Right renal pelvis (tissue), 4 donors: ENCODE data around the gene GHDC. TPM values are rescaled to one million over a fixed set of nuclear protein-coding genes. Genes with fewer than 3 reads are reported as not detected.
"Not testable (repeated sequence)": the region's sequence is repeated elsewhere in the genome, so short reads cannot be mapped to it uniquely, and the experiment has no call there.

Source experiments
- DNase-seq, 4 donors: peaks; one replicate each; pipeline ENCODE4 v3.0.0-alpha.2; 2013; ENCODE audit warnings: low read depth in 4 of 4, low spot score in 3 of 4, missing footprints in 1 of 4
- polyA plus RNA-seq, 4 donors: library from polyadenylated mRNA; unstranded; fragments of 120-200 nt; gene quantifications; one replicate each; pipeline ENCODE4 v1.2.1, GENCODE V29; 2013; ENCODE audit not compliant: insufficient read length in 4 of 4

GHDC gene
- polyA plus RNA-seq, 4 donors: 11.5 to 23.7 (median 16.8) TPM

DNA sequence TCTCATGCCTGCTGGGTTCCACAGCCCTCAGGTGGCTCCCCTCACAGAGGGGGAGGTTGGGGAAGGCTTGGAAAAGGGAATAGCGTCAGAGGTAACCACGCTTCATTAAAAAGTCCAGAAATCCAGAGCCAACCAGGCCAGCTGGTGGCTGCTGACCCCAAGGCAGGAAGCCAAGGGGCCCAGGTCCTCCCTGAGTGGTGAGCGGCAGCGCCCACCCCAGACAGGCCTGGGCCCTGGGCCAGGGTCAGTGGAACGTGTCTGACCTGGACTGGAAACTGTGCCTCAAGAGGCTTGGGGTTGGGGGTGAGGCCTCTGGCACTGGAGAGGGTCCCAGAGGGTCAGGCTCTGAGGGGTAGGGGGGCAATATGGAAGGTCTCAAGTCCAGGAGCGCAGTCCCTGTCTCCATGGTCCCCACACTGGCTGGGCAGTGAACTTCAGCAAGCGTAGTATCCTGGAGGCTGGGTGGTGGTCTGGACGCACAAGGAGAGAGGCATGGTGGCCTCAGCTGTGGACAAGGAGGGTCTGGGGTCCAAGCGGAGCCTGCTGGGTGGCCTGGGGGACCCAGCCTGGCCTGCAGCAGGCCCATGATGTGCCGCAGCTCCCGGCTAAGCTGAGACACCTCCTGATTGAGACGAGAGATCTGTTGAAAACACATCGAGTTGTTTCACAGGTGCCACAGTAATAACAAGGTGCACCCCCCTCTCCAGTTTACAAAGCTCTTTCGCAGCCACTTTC is 34.3 kb downstream of the GHDC start:
- DNase-seq: no peak

DNA sequence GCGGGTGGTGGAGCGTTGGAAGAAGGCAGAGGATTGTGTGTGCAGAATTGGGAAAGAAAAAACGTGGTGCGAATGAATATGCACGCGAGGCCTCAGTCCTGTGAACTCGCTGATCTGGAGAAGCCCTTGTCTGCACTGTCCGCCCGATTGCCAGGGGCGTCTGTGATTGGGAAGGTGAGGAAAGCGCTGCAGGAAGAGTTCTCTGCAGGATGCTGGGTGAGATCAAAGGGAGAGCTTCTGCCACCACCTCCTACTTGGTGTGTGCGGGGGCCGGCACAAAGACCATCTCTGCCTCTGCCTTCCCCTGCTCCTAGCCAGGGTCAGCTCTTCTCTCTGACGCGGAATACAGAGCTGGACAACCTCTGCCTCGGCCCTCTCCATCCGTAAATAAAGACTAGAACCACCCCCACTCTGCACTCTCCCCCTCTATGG is 38.7 kb downstream of the GHDC start:
- DNase-seq: no peak

DNA sequence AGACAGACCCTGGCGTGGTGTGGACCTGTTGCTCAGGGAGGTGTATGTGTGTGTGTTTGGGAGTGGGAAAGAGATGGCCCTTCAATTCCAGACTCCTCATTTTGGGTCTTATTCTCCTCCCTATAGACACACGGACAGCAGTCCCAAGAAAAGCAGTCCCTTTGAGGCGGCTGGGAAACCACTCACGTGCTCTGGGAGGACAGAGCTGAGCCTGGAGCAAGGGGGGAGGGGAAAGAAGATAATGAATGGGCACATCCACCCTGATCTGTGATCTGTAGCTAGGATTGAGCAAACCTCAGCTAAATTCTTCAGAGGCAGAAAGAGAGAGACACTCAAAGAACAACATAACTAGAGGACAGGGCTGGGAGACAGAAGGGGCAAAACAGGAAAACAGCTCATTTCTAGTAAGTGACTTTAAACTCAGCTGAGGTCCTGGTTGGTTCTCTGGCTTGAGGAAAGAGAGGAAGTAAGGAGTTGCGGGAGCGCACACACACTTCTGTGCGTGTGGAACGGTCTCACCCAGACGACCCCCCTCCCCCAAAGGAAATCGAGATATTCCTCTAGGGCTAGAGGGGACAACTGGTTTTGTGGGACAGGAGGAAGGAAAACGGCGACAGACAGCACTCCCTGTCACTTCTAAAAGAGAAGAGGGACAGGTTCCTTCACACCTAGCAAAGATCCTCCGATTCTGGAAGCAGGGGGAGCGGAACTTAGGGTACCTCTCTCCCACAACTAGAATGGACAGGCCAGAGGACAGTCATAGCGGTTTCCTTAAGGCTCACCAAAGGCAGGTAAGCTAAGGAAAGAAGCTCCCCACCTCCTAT is 40.2 kb downstream of the GHDC start:
- DNase-seq: no peak

DNA sequence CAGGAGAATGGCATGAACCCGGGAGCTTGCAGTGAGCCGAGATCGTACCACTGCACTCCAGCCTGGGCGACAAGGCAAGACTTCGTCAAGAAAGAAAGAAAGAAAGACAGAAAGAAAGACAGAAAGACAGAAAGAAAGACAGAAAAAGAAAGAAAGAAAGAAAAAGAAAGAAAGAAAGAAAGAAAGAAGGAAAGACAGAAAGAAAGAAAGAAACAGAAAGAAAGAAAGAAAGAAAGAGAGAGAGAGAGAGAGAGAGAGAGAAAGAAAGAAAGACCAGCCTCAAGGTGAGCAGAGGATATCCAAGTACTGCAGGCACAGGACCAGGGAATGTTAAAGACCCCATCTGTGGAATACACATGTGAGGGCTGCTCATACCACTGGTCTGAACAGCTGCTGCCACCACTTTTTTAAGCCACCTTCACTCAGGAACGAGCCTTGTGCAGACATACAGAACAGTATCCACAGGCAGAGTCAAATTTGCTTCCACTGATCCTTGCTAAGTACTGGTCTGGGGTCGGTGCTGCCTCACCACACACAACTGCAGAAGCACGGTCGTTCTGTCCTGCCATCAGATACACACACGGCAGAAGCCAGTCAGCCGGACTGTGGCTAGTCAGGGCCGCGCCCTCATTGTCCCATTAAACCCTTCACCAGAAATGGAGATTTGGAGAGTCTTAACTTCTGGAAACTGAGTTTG is 47.2 kb downstream of the GHDC start:
- DNase-seq: no peak

DNA sequence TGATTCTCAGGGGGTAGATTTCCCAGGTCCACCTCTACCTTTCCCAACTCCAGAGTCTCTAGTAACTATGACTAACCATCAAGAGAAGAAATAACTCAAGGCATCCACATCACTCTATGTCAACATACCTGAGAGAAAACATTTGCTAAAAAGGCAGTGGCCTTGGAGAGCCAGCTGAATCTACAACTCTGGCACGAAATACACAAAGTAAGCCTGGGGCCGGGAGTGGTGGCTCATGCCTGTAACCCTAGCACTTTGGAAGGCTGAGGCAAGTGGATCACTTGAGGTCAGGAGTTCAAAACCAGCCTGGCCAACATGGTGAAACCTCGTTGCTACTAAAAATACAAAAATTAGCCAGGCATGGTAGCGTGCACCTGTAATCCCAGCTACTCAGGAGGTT is 51.2 kb downstream of the GHDC start:
- not testable (repeated sequence) for DNase-seq

DNA sequence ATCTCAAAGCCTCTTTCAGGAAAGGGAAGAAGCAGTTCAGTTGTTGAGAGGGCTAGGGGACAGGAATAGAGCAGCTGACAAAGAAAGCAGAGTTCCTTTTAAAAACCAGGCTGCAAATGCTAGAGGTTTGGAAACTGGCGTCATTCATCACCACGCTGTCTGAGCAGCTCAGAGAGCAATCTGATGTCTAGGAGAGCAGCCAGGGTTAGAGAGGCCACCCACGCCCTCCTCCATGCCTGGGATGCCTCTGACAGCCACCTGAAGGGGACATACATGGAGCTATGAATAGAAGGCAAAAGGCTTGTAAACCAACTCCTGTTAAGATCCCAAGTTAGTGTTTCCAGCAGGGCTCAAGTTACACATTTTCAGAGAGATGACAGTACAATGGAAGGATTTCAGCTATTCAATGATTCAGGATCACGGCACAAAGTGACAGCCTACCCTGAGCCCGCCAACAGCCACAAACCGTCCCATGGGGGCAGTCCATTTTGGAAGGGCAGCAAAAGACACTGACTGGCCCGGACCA is 51.9 kb downstream of the GHDC start:
- no peak for DNase-seq

DNA sequence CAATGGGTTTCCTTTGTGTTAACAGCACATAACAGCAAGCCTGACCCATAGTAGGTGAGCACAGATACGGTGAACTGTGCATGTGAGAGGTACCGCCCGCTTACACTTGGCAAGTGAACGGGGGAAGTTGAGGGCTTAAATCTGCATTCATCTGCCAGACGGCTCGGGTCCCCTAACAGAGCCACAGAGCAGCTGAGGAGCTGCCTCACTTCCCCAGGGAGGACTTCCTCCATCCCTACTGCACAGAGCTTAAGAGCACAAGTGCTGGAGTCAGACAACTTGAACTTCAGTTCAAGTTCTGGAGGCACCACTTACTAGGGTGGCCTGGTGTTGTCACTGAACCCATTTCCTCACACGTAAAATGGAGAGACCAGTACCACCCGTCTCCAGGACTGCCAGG is 52.9 kb downstream of the GHDC start:
- no peak for DNase-seq

DNA sequence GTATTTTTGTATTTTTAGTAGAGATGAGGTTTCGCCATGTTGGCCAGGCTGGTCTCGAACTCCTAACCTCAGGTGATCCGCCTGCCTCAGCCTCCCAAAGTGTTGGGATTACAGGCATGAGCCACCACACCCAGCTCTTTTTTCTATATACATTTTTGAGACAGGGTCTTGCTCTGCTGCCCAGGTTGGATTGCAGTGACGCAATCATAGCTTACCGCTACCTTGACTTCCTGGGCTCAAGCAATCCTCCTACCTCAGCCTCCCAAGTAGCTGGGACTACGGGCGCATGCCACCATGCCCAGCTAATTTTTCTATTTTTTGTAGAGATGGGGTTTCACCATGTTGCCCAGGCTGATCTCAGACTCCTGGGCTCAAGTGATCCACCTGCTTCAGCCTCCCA is 53.6 kb downstream of the GHDC start:
- DNase-seq: not testable (repeated sequence)

Other genes starting within 250 kb of the GHDC start
- gene CNP, start 227.7 kb downstream of the GHDC start, polyA plus RNA-seq: 10 to 100 TPM; 63.0 to 80.3 (median 68.1) TPM
- 100 to 1,000 TPM; 134 to 148 (median 138) TPM for gene DNAJC7, start 177.1 kb downstream of the GHDC start, polyA plus RNA-seq
- gene NKIRAS2, start 174.4 kb downstream of the GHDC start, polyA plus RNA-seq: 10 to 100 TPM; 51.2 to 63.5 (median 53.3) TPM
- 1 to 10 TPM; 3.7 to 4.1 (median 3.9) TPM for gene C17orf113, start 143.9 kb downstream of the GHDC start, polyA plus RNA-seq
- 1 to 10 TPM; 5.6 to 7.4 (median 6.4) TPM for gene ZNF385C, start 96.0 kb downstream of the GHDC start, polyA plus RNA-seq
- gene DHX58, start 81.8 kb downstream of the GHDC start, polyA plus RNA-seq: 1 to 10 TPM; 7.1 to 9.5 (median 8.8) TPM
- gene KAT2A, start 73.1 kb downstream of the GHDC start, polyA plus RNA-seq: 10 to 100 TPM; 55.7 to 68.5 (median 57.1) TPM
- under 1 TPM; 0.14 to 0.31 (median 0.21) TPM for gene HSPB9, start 71.7 kb downstream of the GHDC start, polyA plus RNA-seq
- gene RAB5C, start 39.5 kb downstream of the GHDC start, polyA plus RNA-seq: 100 to 1,000 TPM; 131 to 164 (median 140) TPM
- under 1 TPM in 1 of 4 donors, not detected in 3; 0.09 TPM for gene KCNH4, start 13.4 kb downstream of the GHDC start, polyA plus RNA-seq
- not detected for gene HCRT, start 9.0 kb downstream of the GHDC start, polyA plus RNA-seq
- gene STAT5B, start 81.9 kb upstream of the GHDC start, polyA plus RNA-seq: 10 to 100 TPM; 40.3 to 46.7 (median 42.0) TPM
- 1 to 10 TPM; 5.7 to 6.8 (median 6.4) TPM for gene STAT5A, start 94.0 kb upstream of the GHDC start, polyA plus RNA-seq
- 10 to 100 TPM; 59.8 to 63.4 (median 60.4) TPM for gene STAT3, start 193.9 kb upstream of the GHDC start, polyA plus RNA-seq
- gene CAVIN1, start 228.8 kb upstream of the GHDC start, polyA plus RNA-seq: 10 to 100 TPM; 64.8 to 82.0 (median 68.3) TPM